SK-N-SH treated with all-trans-retinoic acid at 6 μM for 48 hours (cell line): ENCODE measurements around the gene TNIP1.

Experiments used
- ATAC-seq: fragments of 200-7000 bp; cut with Tn5 transposase; 3 replicates; pipeline ENCODE4 v1.9.1; 2020; ENCODE audit warnings: mild to moderate bottlenecking, moderate library complexity
- ARNTL ChIP-seq: fragments of 450-650 bp; formaldehyde crosslinking; IDR thresholded peaks from 2 replicates; pipeline ENCODE4 v1.5.0; 2020; ENCODE audit warnings: low read depth, mild to moderate bottlenecking, moderate library complexity, borderline replicate concordance
- BACH2 ChIP-seq: fragments of 250-450 bp; sonication (Bioruptor Pico); IDR thresholded peaks from 2 replicates; pipeline ENCODE4 v1.9.0; 2021; ENCODE audit warnings: mild to moderate bottlenecking, borderline replicate concordance
- CREB5 ChIP-seq: fragments of 250-450 bp; sonication (Bioruptor Pico); IDR thresholded peaks from 2 replicates; pipeline ENCODE4 v1.5.1; 2020; ENCODE audit warnings: low read depth, mild to moderate bottlenecking, moderate library complexity
- CSDC2 ChIP-seq: fragments of 250-450 bp; sonication (Bioruptor Pico); IDR thresholded peaks from 2 replicates; pipeline ENCODE4 v1.5.0; 2020; ENCODE audit warnings: mild to moderate bottlenecking, moderate library complexity
- ESRRG ChIP-seq: fragments of 250-450 bp; sonication (Bioruptor Pico); IDR thresholded peaks from 2 replicates; pipeline ENCODE4 v1.6.1; 2021; ENCODE audit warnings: mild to moderate bottlenecking
- OSR1 ChIP-seq: fragments of 250-450 bp; sonication (Bioruptor Pico); IDR thresholded peaks from 2 replicates; pipeline ENCODE4 v1.8.0; 2022; ENCODE audit warnings: moderate library complexity, mild to moderate bottlenecking, inconsistent platforms
- PATZ1 ChIP-seq: fragments of 250-450 bp; sonication (Bioruptor Pico); IDR thresholded peaks from 2 replicates; pipeline ENCODE4 v1.8.0; 2020; ENCODE audit warnings: mild to moderate bottlenecking, moderate library complexity, borderline replicate concordance
- POU6F1 ChIP-seq: fragments of 250-450 bp; sonication (Bioruptor Pico); IDR thresholded peaks from 2 replicates; pipeline ENCODE4 v1.8.0; 2021; ENCODE audit warnings: low read depth, mild to moderate bottlenecking, moderate library complexity, borderline replicate concordance
- RARB ChIP-seq: fragments of 250-450 bp; sonication (Bioruptor Pico); IDR thresholded peaks from 2 replicates; pipeline ENCODE4 v1.8.0; 2021; ENCODE audit warnings: mild to moderate bottlenecking, moderate library complexity
- SNAI2 ChIP-seq: fragments of 250-450 bp; sonication (Bioruptor Pico); IDR thresholded peaks from 2 replicates; pipeline ENCODE4 v1.5.0; 2020; ENCODE audit warnings: mild to moderate bottlenecking, moderate library complexity
- TCF4 ChIP-seq: fragments of 250-450 bp; sonication (Bioruptor Pico); IDR thresholded peaks from 2 replicates; pipeline ENCODE4 v1.8.0; 2021; ENCODE audit warnings: mild to moderate bottlenecking, moderate library complexity, borderline replicate concordance
- TOX ChIP-seq: fragments of 250-450 bp; sonication (Bioruptor Pico); IDR thresholded peaks from 2 replicates; pipeline ENCODE4 v1.8.0; 2021; ENCODE audit warnings: mild to moderate bottlenecking, moderate library complexity, borderline replicate concordance
- TSHZ2 ChIP-seq: fragments of 250-450 bp; sonication (Bioruptor Pico); IDR thresholded peaks from 2 replicates; pipeline ENCODE4 v1.5.0; 2020; ENCODE audit warnings: mild to moderate bottlenecking, moderate library complexity
- ZC3H10 ChIP-seq: fragments of 250-450 bp; sonication (Bioruptor Pico); IDR thresholded peaks from 2 replicates; pipeline ENCODE4 v1.5.1; 2021; ENCODE audit warnings: mild to moderate bottlenecking, moderate library complexity
- ZFP3 ChIP-seq: fragments of 250-450 bp; sonication (Bioruptor Pico); IDR thresholded peaks from 2 replicates; pipeline ENCODE4 v1.5.0; 2020; ENCODE audit warnings: mild to moderate bottlenecking, moderate library complexity
- ZFP30 ChIP-seq: fragments of 450-650 bp; formaldehyde crosslinking; IDR thresholded peaks from 2 replicates; pipeline ENCODE4 v1.5.0; 2022; ENCODE audit warnings: mild to moderate bottlenecking, moderate library complexity
- ZNF565 ChIP-seq: fragments of 450-650 bp; formaldehyde crosslinking; conservative IDR thresholded peaks from 2 replicates; pipeline ENCODE4 v1.5.0; 2020; ENCODE audit warnings: low read depth, mild to moderate bottlenecking, moderate library complexity
- ZNF70 ChIP-seq: fragments of 450-650 bp; formaldehyde crosslinking; IDR thresholded peaks from 2 replicates; pipeline ENCODE4 v1.5.0; 2020; ENCODE audit warnings: mild to moderate bottlenecking, moderate library complexity
- ZNF8 ChIP-seq: fragments of 450-650 bp; formaldehyde crosslinking; IDR thresholded peaks from 2 replicates; pipeline ENCODE4 v1.5.0; 2020; ENCODE audit warnings: mild to moderate bottlenecking, moderate library complexity

The TNIP1 gene

GRCh38 chr5:151020304-151021110 lies 60.3 kb downstream of the TNIP1 start, which contains the start of gene GPX3:
GPX3 (plus strand) TSS chr5:151020591; CDS start chr5:151020655, 64 bp downstream.
- TF ChIP-seq PATZ1, result no peak
- no peak for TF ChIP-seq ZNF8 (CRISPR knock-in tag)
- TF ChIP-seq ZFP30 (CRISPR knock-in tag), result no peak
- no peak for TF ChIP-seq TCF4 (CRISPR knock-in tag)
- TF ChIP-seq SNAI2, result no peak
- no peak for TF ChIP-seq RARB
- no peak for TF ChIP-seq ZNF70 (CRISPR knock-in tag)
- no peak for TF ChIP-seq TSHZ2 (CRISPR knock-in tag)
- TF ChIP-seq POU6F1 (CRISPR knock-in tag), result no peak
- no peak for TF ChIP-seq ZFP3 (CRISPR knock-in tag)
- peak; percentile 96 for ATAC-seq

- no peak for TF ChIP-seq ZFP3 (CRISPR knock-in tag)
- no peak for TF ChIP-seq ZNF8 (CRISPR knock-in tag)
- TF ChIP-seq ESRRG, result no peak
- TF ChIP-seq RARB, result no peak
- no peak for TF ChIP-seq TOX (CRISPR knock-in tag)
- no peak for ATAC-seq
Measured at GRCh38 chr5:151019331-151019730, 61.5 kb downstream of the TNIP1 start.

- TF ChIP-seq POU6F1 (CRISPR knock-in tag) (no peak), ZNF565 (CRISPR knock-in tag) (no peak), ZFP3 (CRISPR knock-in tag) (no peak), OSR1 (CRISPR knock-in tag) (no peak), ZC3H10 (no peak)
- no peak for ATAC-seq
Measured at GRCh38 chr5:151018846-151019245, 62.0 kb downstream of the TNIP1 start.

GRCh38 chr5:151017897-151018296 lies 62.9 kb downstream of the TNIP1 start:
- no peak for ATAC-seq
- no peak for TF ChIP-seq CSDC2 (CRISPR knock-in tag)
- TF ChIP-seq TSHZ2 (CRISPR knock-in tag), result no peak
- no peak for TF ChIP-seq ZFP3 (CRISPR knock-in tag)
- TF ChIP-seq ARNTL, result no peak
- TF ChIP-seq BACH2 (CRISPR knock-in tag), result no peak
- TF ChIP-seq CREB5 (CRISPR knock-in tag), result no peak
- TF ChIP-seq ESRRG, result no peak
- TF ChIP-seq OSR1 (CRISPR knock-in tag), result no peak
- TF ChIP-seq ZNF565 (CRISPR knock-in tag), result no peak
- TF ChIP-seq ZNF8 (CRISPR knock-in tag), result no peak
